HG03469 (cell line): Measurements from ENCODE around the gene TXNDC16.

Experiments
- ATAC-seq: cut with Tn5 transposase; IDR thresholded peaks from one replicate; pipeline ENCODE4 v1.9.1; 2021; ENCODE audit warnings: mild to moderate bottlenecking, moderate library complexity, moderate number of reproducible peaks; ENCODE audit not compliant: unreplicated experiment

TXNDC16 gene

DNA sequence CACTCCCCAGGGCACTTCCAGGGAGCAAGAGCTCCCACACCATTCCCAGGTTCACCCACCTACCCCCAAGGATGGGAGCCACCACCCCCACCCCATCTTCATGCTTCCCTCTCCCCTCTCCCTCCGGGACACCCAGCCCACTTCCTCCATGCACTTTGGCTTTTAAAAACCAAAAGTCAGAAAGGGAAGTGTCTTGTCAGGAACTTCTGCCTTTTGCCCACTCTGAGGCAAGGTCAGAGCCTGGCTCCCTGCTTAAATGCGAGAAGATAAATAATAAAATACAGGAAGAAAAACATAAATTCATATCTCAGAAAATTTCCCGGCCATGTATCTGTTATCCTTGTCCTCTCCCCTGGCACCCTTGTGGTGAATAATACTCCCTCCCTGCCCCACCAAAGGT is 156.6 kb downstream of the TXNDC16 start:
- ATAC-seq = no peak

DNA sequence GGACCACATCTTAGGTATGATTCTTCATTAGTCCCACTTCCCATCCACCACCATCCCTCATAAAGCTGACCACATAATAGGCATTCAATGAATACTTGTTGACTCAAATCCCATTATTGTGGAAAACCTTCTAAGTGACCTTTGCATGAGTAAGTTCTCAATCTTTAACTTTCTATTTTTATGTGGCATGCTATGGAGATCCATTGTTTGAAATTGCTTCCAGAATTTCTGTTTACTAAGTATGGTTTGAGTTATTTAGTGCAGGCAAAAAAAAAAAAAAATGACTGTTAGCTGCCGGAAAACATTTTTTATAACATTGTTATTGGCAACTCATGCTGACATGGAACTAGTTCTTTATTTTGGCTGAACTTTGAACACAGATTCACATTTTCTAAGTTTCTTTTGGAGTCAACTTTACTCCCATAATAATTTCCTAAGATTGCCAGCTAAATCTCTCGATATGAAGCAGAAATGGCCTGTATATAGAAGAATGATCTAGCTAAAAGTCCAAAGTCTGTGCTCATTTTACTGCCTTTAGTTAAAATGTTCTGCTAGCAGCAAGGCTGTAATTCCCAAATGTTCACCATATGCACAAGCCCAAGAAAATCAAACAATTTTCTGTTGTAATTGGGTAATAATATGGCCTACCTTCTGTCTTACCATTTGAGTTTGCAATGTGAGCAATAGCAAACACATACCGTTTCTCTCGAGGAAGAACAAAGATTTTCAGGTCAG is 160.3 kb downstream of the TXNDC16 start:
- no peak for ATAC-seq
